GM12875 (cell line): ENCODE results near the gene ATP2A3.

Experiments
- H3K4me3 ChIP-seq: one replicate; pipeline ENCODE4 v1.5.1; 2011; ENCODE audit warnings: low read depth, low read length, control low read depth
- CTCF ChIP-seq: IDR thresholded peaks from 2 replicates; pipeline ENCODE4 v1.5.1; 2011; ENCODE audit warnings: low read depth, mild to moderate bottlenecking, control low read depth, inconsistent platforms, low read length, moderate library complexity, borderline replicate concordance; ENCODE audit not compliant: insufficient read depth

ATP2A3 gene

GRCh38 chr17:3959921-3960601 lies 4.2 kb downstream of the ATP2A3 start:
- no peak overlapping the region for H3K4me3 ChIP-seq
- TF ChIP-seq CTCF, result no peak

GRCh38 chr17:3959295-3959899 lies 4.8 kb downstream of the ATP2A3 start:
- no peak overlapping the region for H3K4me3 ChIP-seq
- TF ChIP-seq CTCF, result no peak

GRCh38 chr17:3957735-3958599 lies 6.3 kb downstream of the ATP2A3 start:
- H3K4me3 ChIP-seq, result no peak overlapping the region
- no peak for TF ChIP-seq CTCF

- no peak overlapping the region for H3K4me3 ChIP-seq
- no peak for TF ChIP-seq CTCF
Observed at GRCh38 chr17:3956983-3957382, 7.3 kb downstream of the ATP2A3 start.

- TF ChIP-seq CTCF, result no peak
- no peak overlapping the region for H3K4me3 ChIP-seq
Observed at GRCh38 chr17:3956327-3956957, 7.8 kb downstream of the ATP2A3 start.

- no peak overlapping the region for H3K4me3 ChIP-seq
- TF ChIP-seq CTCF, result no peak
Observed at GRCh38 chr17:3955673-3955988, 8.6 kb downstream of the ATP2A3 start.
